Gastrocnemius medialis (tissue), 4 donors: ENCODE data around the gene TH.

Experiments
- POLR2A ChIP-seq, 2 donors: fragments of 450-650 bp; IDR thresholded peaks; one replicate each; pipeline ENCODE4 v1.6.1; 2017; ENCODE audit warnings: antibody characterized with exemption in 2 of 2, mild to moderate bottlenecking in 2 of 2, moderate library complexity in 2 of 2
- TF ChIP-seq, protein P1 (sequence below), 5 experiments: fragments of 450-650 bp in 3 of 5; fragments of 200-600 bp in 2 of 5; sonication (generic) in 2 of 5; IDR thresholded peaks in 4 of 5; conservative IDR thresholded peaks in 1 of 5; 1 replicate in 4 of 5; 2 replicates in 1 of 5; pipeline ENCODE4 v1.5.1; 2016 to 2019; ENCODE audit warnings: antibody characterized with exemption in 5 of 5, mild to moderate bottlenecking in 3 of 5, moderate library complexity in 3 of 5

DNA sequence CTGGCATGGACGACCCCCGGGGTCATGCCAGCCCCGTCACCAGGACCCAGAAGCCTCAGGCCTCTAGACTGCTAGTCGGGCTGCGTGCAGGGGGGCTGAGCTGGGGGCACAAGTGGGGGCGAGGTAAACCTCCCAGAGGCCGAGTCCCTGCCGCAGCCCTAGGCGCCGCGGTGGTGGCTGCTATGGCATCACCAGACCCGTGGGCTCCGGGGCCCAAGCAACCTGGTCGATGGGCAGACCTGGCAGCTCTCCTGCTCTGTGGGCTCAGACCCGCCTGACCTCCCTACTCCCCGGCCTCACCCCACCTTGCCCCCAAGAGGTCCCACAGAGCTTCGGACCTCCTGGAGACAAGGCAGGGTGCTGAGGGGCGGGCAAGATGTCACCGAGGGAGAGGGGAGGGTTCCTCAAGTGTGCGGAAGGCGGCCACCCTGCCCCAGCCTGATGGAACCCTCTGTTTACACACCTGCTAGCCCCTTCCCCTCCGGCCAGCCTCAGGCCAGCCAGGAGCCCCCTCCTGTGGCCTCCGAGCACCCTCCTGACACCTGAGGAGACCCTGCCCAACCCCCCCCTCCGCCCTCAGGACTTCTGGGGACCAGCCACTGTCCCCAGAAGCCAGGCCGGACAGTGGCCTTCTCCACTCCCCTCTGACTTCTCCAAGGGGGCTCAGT, 41.8 kb downstream of the TH start:
- TF ChIP-seq POLR2A (IDR thresholded peaks at IDR 0.05): no peak
- TF ChIP-seq, protein P1, sequence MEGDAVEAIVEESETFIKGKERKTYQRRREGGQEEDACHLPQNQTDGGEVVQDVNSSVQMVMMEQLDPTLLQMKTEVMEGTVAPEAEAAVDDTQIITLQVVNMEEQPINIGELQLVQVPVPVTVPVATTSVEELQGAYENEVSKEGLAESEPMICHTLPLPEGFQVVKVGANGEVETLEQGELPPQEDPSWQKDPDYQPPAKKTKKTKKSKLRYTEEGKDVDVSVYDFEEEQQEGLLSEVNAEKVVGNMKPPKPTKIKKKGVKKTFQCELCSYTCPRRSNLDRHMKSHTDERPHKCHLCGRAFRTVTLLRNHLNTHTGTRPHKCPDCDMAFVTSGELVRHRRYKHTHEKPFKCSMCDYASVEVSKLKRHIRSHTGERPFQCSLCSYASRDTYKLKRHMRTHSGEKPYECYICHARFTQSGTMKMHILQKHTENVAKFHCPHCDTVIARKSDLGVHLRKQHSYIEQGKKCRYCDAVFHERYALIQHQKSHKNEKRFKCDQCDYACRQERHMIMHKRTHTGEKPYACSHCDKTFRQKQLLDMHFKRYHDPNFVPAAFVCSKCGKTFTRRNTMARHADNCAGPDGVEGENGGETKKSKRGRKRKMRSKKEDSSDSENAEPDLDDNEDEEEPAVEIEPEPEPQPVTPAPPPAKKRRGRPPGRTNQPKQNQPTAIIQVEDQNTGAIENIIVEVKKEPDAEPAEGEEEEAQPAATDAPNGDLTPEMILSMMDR (IDR thresholded peaks at IDR 0.05 in 4 of 5, conservative IDR thresholded peaks at IDR 0.05 in 1 of 5): no peak
